ENCODE measurements around the gene DSTYK. TPM values are rescaled to one million over a fixed set of nuclear protein-coding genes. Genes with fewer than 3 reads are reported as not detected.

Gene DSTYK
- total and polyA plus RNA-seq, 2 experiments from 2014 or later = 6.1 to 10.7 TPM

GRCh38 chr1:205211839-205212536, 486 bp upstream of the DSTYK start:
- DNase-seq (ENCODE audit: low spot score) = no peak
- H3K9me3 Mint-ChIP-seq = no peaks in the 10 kb centered on the region
- H3K36me3 Mint-ChIP-seq (ENCODE audit: low read depth) = no peaks in the 10 kb centered on the region
- Histone ChIP-seq H3K4me1 (ENCODE audit: insufficient read depth) (peaks cover 12% of the 10 kb centered on the region), H3F3A (replicated peaks; ENCODE audit: low read depth) (no peaks in the 10 kb centered on the region), H4K20me1 (replicated peaks; ENCODE audit: insufficient read depth) (no peaks in the 10 kb centered on the region), H3K36me3 (ENCODE audit: insufficient read depth) (no peaks in the 10 kb centered on the region), H3K4me3 (peak overlapping the region; percentile 99), H3K79me2 (replicated peaks; ENCODE audit: insufficient read depth) (peaks cover 33% of the 10 kb centered on the region), H3K27ac (ENCODE audit: low read depth) (no peak overlapping the region), H2AFZ (peak overlapping the region; percentile 91), H3K4me2 (peak overlapping the region; percentile 88), H3K27me3 (ENCODE audit: insufficient read depth) (no peaks in the 10 kb centered on the region), H3K9me2 (ENCODE audit: insufficient read depth) (no peaks in the 10 kb centered on the region)
- TF ChIP-seq EZH2 (IDR thresholded peaks at IDR 0.05; ENCODE audit: low read depth, unreplicated experiment) = no peak
- TF ChIP-seq EZH2phosphoT487 (IDR thresholded peaks at IDR 0.05; ENCODE audit: unreplicated experiment) = no peak
- TF ChIP-seq JUNB (IDR thresholded peaks at IDR 0.05; ENCODE audit: unreplicated experiment) = no peak
- TF ChIP-seq ZNF462 (CRISPR knock-in tag; IDR thresholded peaks at IDR 0.05) = no peak
- TF ChIP-seq NANOG (IDR thresholded peaks at IDR 0.05; ENCODE audit: borderline replicate concordance) = no peak
- TF ChIP-seq POLR2AphosphoS5 (IDR thresholded peaks at IDR 0.05; ENCODE audit: low read depth) = no peak
- peaks cover 18% of the 10 kb centered on the region for H3K4me1 Mint-ChIP-seq
- H3K27ac Mint-ChIP-seq = peak overlapping the region; percentile 87
- ATAC-seq = no peak
- peaks cover 19% of the 10 kb centered on the region for H3K27me3 Mint-ChIP-seq (ENCODE audit: insufficient read depth, low read depth, poor library complexity)
- peak overlapping the region; percentile 99 for H3K4me3 Mint-ChIP-seq

All from GM23338 (cell line).